ENCODE results near the gene CCSER1. TPM values are rescaled to one million over a fixed set of nuclear protein-coding genes. Genes with fewer than 3 reads are reported as not detected.

The CCSER1 gene
- total and polyA plus RNA-seq, 2 donors (not counting 1 experiment from before 2014, with no cell fraction given), result 10.7 to 39.5 TPM

DNA sequence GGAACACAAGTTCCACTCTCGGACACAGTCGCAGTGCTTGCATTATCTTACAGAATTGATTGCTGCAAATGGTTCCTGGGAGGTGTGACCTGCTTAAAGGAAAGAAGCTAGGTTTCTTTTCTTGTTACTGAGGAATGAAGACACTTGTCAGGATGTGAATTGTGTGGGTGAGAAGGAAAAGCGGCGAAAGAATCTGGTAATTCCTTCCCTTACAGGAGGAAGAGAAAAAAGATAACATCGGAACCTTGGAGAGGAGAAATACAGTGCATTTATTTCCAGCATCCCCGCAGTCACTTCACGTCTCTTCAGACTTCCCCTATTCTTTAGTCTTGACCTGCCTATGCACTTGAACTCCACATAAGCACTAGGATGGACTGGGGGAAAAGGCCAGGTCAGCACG lies 389 bp upstream of the CCSER1 start:
- peak overlapping the region; percentile 23 to 98 (median 79) for H3K4me3 ChIP-seq (ENCODE audit: control extremely low read depth in 1 of 5, extremely low read depth in 1 of 5, insufficient read depth in 1 of 5, low read depth in 2 of 5, low read length in 4 of 5)
- H3K79me2 ChIP-seq (ENCODE audit: control insufficient read depth, insufficient read depth, low read length), result peaks cover 18% of the 10 kb centered on the region
- TF ChIP-seq, protein P1, sequence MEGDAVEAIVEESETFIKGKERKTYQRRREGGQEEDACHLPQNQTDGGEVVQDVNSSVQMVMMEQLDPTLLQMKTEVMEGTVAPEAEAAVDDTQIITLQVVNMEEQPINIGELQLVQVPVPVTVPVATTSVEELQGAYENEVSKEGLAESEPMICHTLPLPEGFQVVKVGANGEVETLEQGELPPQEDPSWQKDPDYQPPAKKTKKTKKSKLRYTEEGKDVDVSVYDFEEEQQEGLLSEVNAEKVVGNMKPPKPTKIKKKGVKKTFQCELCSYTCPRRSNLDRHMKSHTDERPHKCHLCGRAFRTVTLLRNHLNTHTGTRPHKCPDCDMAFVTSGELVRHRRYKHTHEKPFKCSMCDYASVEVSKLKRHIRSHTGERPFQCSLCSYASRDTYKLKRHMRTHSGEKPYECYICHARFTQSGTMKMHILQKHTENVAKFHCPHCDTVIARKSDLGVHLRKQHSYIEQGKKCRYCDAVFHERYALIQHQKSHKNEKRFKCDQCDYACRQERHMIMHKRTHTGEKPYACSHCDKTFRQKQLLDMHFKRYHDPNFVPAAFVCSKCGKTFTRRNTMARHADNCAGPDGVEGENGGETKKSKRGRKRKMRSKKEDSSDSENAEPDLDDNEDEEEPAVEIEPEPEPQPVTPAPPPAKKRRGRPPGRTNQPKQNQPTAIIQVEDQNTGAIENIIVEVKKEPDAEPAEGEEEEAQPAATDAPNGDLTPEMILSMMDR (IDR thresholded peaks at IDR 0.05), result no peak
- no peaks in the 10 kb centered on the region for H4K20me1 ChIP-seq (ENCODE audit: control insufficient read depth, insufficient read depth, low read length, poor library complexity, severe bottlenecking)
- no peak for DNase-seq
- WGBS (ENCODE audit: insufficient coverage), result 14% methylated on average over 5 of the region's 8 CpGs
- POLR2A ChIA-PET, result interaction anchor here (1.0 to 1.2 kb wide), 2 partner anchors 27 to 52 kb away, joined by 3 to 4 read pairs; no protein-coding TSS in a partner anchor
- Mint-ChIP-seq H3K9me3 (ENCODE audit: insufficient read depth) (no peaks in the 10 kb centered on the region), H3K27me3 (no peaks in the 10 kb centered on the region), H3K4me3 (peak overlapping the region; percentile 92), H3K4me1 (peaks cover 21% of the 10 kb centered on the region), H3K27ac (peak overlapping the region; percentile 95)
- H3K9me3 ChIP-seq (ENCODE audit: control extremely low read depth in 1 of 3, control insufficient read depth in 2 of 3, insufficient read depth in 1 of 3, low read length in 2 of 3), result no peaks in the 10 kb centered on the region
- H3K36me3 ChIP-seq (replicated peaks in 1 of 2; ENCODE audit: control extremely low read depth in 1 of 2, control insufficient read depth in 1 of 2, extremely low read depth in 1 of 2, insufficient read depth in 2 of 2, low read length in 1 of 2), result no peaks in the 10 kb centered on the region
- ATAC-seq (ENCODE audit: low read depth), result no peak
- CTCF ChIA-PET, result interaction anchor here (0.6 to 1.4 kb wide), 2 partner anchors 27 to 211 kb away, joined by 3 read pairs; no protein-coding TSS in a partner anchor
- intact Hi-C loops (cut with micrococcal nuclease), result loop anchor here (1.0 to 10.0 kb wide), 6 partner anchors 26 to 1845 kb away; partner anchors contain the start of genes PPM1K and TIGD2
- peak overlapping the region in 1 of 2 donors; percentile 82 for H3K27ac ChIP-seq (ENCODE audit: low read length in 2 of 2)
- peak overlapping the region; percentile 98 for H3K4me2 ChIP-seq (replicated peaks; ENCODE audit: low read depth, low read length, poor library complexity, severe bottlenecking)
- no peaks in the 10 kb centered on the region for H3K27me3 ChIP-seq (replicated peaks in 1 of 4; ENCODE audit: control extremely low read depth in 1 of 4, control insufficient read depth in 3 of 4, insufficient read depth in 4 of 4, low read length in 3 of 4)
- peak overlapping the region; percentile 95 for H3K9ac ChIP-seq (ENCODE audit: low read length)
- H3K4me1 ChIP-seq (ENCODE audit: control insufficient read depth in 2 of 2, insufficient read depth in 2 of 2, low read length in 2 of 2), result peaks cover 6 to 7% of the 10 kb centered on the region in 2 donors
- H2AFZ ChIP-seq (ENCODE audit: insufficient read depth, low read depth, low read length, poor library complexity, severe bottlenecking), result peak overlapping the region; percentile 77

DNA sequence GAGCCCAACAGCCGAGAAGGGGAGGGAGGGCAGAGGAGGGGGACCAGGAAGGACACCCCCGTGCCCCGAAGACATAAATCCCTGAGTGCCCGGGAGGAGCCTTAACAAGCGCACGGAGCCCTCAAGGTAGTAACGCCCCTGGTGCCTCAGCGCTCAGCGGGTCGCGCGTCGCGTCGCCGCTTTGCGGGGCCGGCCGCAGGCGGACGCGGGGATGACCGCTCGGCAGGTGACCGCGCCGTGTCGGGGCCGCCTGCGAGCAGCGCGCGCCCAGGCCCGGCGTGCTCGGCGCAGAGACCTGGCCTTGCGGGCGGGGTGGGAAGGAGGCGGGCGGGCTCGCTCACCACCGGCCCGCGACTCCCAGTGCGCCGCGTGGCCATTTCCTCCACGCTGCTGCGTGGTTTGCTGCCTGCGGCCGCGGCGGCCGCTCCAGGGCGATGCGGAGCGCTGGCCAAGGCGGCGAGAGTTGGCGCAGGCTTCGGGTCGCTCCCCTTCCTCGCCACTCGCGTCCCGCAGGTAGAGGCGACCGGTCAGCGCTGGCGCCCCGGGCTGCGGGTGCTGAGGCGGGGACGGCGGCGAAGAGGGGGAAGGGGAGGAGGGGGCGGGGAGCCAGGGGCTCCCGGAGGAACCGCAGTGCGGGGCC lies 632 bp downstream of the CCSER1 start:
- peaks cover 21% of the 10 kb centered on the region for H3K4me1 Mint-ChIP-seq
- CTCF ChIA-PET, result interaction anchor here (1.4 kb wide), 1 partner anchor 28 kb away, joined by 3 read pairs; no protein-coding TSS in a partner anchor
- H3K27ac Mint-ChIP-seq, result peak overlapping the region; percentile 95
- peak overlapping the region; percentile 89 to 90 for H3K27ac ChIP-seq (ENCODE audit: low read length in 2 of 2)
- H4K20me1 ChIP-seq (ENCODE audit: control insufficient read depth, insufficient read depth, low read length, poor library complexity, severe bottlenecking), result no peaks in the 10 kb centered on the region
- WGBS (ENCODE audit: insufficient coverage), result under 1% methylated on average over 81 of the region's 81 CpGs
- H3K4me3 ChIP-seq (ENCODE audit: control extremely low read depth in 1 of 5, extremely low read depth in 1 of 5, insufficient read depth in 1 of 5, low read depth in 2 of 5, low read length in 4 of 5), result peak overlapping the region; percentile 27 to 98 (median 79)
- peak overlapping the region; percentile 77 for H2AFZ ChIP-seq (ENCODE audit: insufficient read depth, low read depth, low read length, poor library complexity, severe bottlenecking)
- POLR2A ChIA-PET, result interaction anchor here (0.6 to 1.3 kb wide), 5 partner anchors 28 to 144 kb away, joined by 3 to 9 read pairs (median 4); no protein-coding TSS in a partner anchor
- intact Hi-C loops (cut with micrococcal nuclease), result loop anchor here (1.0 to 10.0 kb wide), 8 partner anchors 27 to 1846 kb away; partner anchors contain the start of genes HERC5, PPM1K and TIGD2
- DNase-seq, result peak; percentile 75
- no peaks in the 10 kb centered on the region for H3K27me3 Mint-ChIP-seq
- H3K4me3 Mint-ChIP-seq, result peak overlapping the region; percentile 96
- peaks cover 26% of the 10 kb centered on the region for H3K79me2 ChIP-seq (ENCODE audit: control insufficient read depth, insufficient read depth, low read length)
- peak; percentile 22 for ATAC-seq (ENCODE audit: low read depth)
- no peaks in the 10 kb centered on the region for H3K27me3 ChIP-seq (replicated peaks in 1 of 4; ENCODE audit: control extremely low read depth in 1 of 4, control insufficient read depth in 3 of 4, insufficient read depth in 4 of 4, low read length in 3 of 4)
- peak overlapping the region; percentile 98 for H3K4me2 ChIP-seq (replicated peaks; ENCODE audit: low read depth, low read length, poor library complexity, severe bottlenecking)
- H3K9me3 Mint-ChIP-seq (ENCODE audit: insufficient read depth), result no peaks in the 10 kb centered on the region
- H3K9ac ChIP-seq (ENCODE audit: low read length), result peak overlapping the region; percentile 95
- TF ChIP-seq EZH2 (IDR thresholded peaks at IDR 0.05; ENCODE audit: borderline replicate concordance, insufficient read depth, low read depth, low read length, poor library complexity, severe bottlenecking), result no peak
- TF ChIP-seq, protein P1 (IDR thresholded peaks at IDR 0.05), result no peak
- no peaks in the 10 kb centered on the region for H3K9me3 ChIP-seq (ENCODE audit: control extremely low read depth in 1 of 3, control insufficient read depth in 2 of 3, insufficient read depth in 1 of 3, low read length in 2 of 3)
- H3K36me3 ChIP-seq (replicated peaks in 1 of 2; ENCODE audit: control extremely low read depth in 1 of 2, control insufficient read depth in 1 of 2, extremely low read depth in 1 of 2, insufficient read depth in 2 of 2, low read length in 1 of 2), result no peaks in the 10 kb centered on the region
- peaks cover 6 to 7% of the 10 kb centered on the region in 2 donors for H3K4me1 ChIP-seq (ENCODE audit: control insufficient read depth in 2 of 2, insufficient read depth in 2 of 2, low read length in 2 of 2)

All from B cell (primary cell).